GM10266 (cell line): Measurements from ENCODE around the gene ENOX2.
"Not testable (repeated sequence)": the region's sequence is repeated elsewhere in the genome, so short reads cannot be mapped to it uniquely, and the experiment has no call there.

ENCODE experiments used
- DNase-seq: peaks from one replicate; pipeline ENCODE4 v3.0.0; 2012; ENCODE audit errors: extremely low spot score
- CTCF ChIP-seq: IDR thresholded peaks from 2 replicates; pipeline ENCODE4 v1.5.1; 2012; ENCODE audit warnings: mild to moderate bottlenecking, low read depth; ENCODE audit not compliant: control insufficient read depth, insufficient read depth; ENCODE audit errors: missing control alignments

The ENOX2 gene

GRCh38 chrX:130902783-130903613, at the start of gene ENOX2:
ENOX2 (minus strand) TSS chrX:130903209; CDS start chrX:130703216, 199,993 bp downstream.
- no peak for TF ChIP-seq CTCF
- DNase-seq: peak; percentile 73

- no peak for DNase-seq
- TF ChIP-seq CTCF: no peak
Observed at GRCh38 chrX:130952266-130953043, 49.4 kb upstream of the ENOX2 start.

GRCh38 chrX:130944230-130944629, 41.2 kb upstream of the ENOX2 start:
- no peak for DNase-seq
- TF ChIP-seq CTCF: no peak

GRCh38 chrX:130937101-130937500, 34.1 kb upstream of the ENOX2 start:
- no peak for DNase-seq
- no peak for TF ChIP-seq CTCF

GRCh38 chrX:130933358-130933757, 30.3 kb upstream of the ENOX2 start:
- TF ChIP-seq CTCF: no peak

GRCh38 chrX:130920405-130920804, 17.4 kb upstream of the ENOX2 start:
- not testable (repeated sequence) for DNase-seq

More at GRCh38 chrX:130933358-130933757, 30.3 kb upstream of the ENOX2 start:
- no peak for DNase-seq

GRCh38 chrX:130919676-130920075, 16.7 kb upstream of the ENOX2 start:
- not testable (repeated sequence) for DNase-seq

- DNase-seq: not testable (repeated sequence)
Observed at GRCh38 chrX:130918498-130918897, 15.5 kb upstream of the ENOX2 start.
